ENCODE measurements around the gene CDH23.

The CDH23 gene

DNA sequence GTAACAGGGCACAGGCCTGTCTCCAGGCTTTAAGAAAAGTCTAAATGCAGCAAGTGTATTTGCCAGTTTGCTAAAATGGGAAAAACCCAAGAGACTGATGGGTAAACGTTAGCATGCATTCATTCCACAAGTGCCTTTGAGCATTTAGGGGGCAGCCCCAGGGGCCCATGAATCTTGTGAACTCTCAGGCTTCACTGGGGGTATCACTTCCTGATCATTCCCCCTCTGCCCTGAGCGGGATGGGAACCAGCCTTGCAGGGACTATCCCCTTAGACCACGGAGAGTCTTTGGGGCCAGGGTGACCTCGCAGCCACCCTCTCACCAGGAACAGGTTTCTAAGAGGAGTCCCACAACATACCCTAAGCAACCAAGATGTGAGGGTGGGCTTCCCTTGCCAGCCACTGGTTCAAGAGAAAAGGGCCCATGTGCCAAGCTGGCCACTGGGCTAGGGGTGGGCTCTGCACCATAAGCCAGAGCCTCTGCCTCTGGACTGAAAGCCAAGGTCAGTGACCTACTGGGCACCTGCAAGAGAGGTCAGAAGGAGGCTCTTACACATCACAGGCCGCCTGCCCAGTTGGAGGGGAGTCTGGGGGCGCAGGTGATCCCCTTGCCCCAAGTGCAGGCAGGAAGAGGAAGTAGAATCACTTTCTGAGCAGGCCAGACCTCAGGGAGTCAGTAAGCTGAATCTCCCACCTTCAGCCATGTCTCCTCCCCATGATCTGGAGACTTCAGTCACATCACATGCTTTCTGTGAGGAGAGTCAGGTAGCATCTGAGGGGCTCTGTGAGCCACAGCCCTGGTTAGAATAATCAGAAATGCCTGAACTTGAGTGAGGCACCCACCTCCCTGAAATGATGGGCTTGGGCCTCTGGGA, 247.8 kb downstream of the CDH23 start:
- TF ChIP-seq POLR2A (IDR thresholded peaks at IDR 0.05; ENCODE audit: low read length) = no peak
- no peak for DNase-seq

DNA sequence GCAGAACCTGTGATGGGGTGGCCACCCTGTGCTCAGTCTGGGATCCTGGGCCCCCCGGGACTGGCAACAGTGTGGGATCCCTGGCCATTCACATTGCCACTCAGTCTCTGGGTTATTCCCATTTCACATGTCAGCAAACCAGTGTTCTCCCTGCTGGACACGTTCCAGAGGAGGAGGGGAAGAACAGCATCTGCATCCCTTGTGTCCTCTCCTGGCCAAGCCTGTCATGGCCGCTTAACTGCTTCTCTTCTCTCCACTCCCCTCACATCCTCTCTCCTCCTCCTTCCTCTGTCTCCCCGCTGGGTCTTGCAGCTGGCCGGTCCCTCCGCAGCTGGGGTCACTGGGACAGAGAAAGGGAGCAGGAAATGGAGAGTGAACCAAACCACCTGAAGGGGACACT, 248.5 kb downstream of the CDH23 start:
- DNase-seq = no peak
- TF ChIP-seq POLR2A (IDR thresholded peaks at IDR 0.05; ENCODE audit: low read length) = no peak
- TF ChIP-seq GATA1 (IDR thresholded peaks at IDR 0.05; ENCODE audit: low read depth, low read length) = no peak

DNA sequence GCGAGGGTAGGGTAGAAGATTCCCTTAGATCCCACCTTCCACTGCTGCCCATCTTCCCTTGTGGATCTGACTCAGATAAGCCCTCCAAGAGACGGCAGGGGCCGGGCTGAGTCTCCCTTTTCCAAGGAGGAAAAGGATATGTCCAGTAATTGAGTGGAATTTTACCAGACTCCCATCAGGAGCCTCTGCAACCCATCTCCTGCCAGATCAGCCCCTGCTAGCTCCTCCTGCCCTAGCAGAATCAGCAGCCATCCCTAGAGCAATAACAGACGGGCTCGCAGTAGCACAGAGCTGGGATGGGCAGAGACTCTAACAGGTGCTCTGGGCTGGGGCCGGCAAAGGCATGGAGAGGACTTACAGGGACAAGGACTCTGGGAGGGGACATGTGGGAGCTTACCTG, 249.3 kb downstream of the CDH23 start:
- TF ChIP-seq GATA1 (IDR thresholded peaks at IDR 0.05; ENCODE audit: low read depth, low read length) = no peak
- TF ChIP-seq POLR2A (IDR thresholded peaks at IDR 0.05; ENCODE audit: low read length) = no peak
- DNase-seq = no peak

DNA sequence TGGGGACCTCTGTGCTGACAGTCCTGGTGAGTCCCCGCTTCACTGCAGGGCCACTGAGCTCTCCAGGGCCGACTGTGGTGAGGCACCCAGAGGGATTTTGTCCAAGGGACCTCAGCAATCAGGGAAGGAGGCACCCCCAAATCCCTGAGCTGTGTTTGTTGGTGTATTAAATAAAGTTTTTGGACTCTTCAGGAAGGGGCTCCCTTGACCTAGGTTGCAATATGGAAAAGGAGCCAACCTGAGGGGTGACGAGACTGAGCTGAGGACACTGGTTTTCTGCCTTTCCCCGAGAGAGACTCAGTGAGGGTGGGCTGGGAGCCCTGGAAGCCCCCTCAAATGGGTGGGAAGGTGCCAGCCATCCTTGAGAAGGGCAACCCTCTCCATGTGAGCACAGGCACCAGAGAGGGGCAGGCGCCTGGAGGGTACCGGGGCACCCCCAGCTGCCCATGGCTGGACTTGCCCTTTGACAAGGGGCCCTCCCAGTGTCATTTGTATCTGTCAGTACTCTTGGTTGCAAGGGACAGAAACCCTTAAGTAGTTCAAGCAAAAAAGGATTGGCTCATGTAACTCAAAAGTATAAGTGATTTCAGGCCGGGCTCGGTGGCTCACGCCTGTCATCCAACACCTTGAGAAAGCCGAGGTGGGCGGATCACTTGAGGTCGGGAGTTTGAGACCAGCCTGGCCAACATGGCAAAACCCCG, 250.0 kb downstream of the CDH23 start:
- DNase-seq = no peak
- TF ChIP-seq POLR2A (IDR thresholded peaks at IDR 0.05; ENCODE audit: low read length) = no peak
- no peak for TF ChIP-seq GATA1 (IDR thresholded peaks at IDR 0.05; ENCODE audit: low read depth, low read length)

DNA sequence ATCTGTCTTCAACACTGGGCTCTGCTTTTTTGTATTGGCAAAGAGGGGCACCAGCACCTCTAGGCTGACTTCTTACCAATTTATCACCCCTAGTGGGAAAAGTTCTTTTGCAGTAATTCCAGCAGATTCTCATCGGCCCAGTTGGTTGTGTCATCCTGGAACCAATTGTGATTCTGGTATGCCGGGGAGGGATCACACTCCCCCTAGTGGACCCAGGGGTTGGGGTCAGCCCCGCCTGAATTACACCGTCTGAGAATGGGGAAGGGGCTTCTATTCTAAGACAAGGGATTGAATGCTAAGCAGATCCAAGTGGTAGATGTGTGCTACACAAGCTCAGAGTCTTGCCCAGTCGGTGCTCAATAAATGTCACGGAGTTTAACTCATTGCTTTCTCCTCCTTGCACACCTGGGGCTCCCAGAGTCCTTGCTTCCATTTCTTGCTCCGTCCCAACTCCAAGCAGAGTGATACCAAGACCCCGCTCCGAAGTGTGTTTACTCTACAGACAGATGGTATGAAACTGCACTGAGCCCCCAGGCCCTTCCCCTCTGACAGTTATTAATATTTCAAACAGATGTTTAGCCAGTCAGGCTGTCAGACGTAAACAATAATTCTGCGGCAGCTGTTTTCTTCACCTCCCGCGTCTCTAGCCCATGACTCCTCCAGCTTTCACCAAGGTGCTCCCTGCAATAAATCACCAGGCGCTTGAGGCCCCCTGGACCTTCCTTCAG, 251.0 kb downstream of the CDH23 start:
- DNase-seq = peak; percentile 15 to 26
- TF ChIP-seq GATA1 (IDR thresholded peaks at IDR 0.05; ENCODE audit: low read depth, low read length) (no peak), POLR2A (IDR thresholded peaks at IDR 0.05; ENCODE audit: low read length) (no peak)

DNA sequence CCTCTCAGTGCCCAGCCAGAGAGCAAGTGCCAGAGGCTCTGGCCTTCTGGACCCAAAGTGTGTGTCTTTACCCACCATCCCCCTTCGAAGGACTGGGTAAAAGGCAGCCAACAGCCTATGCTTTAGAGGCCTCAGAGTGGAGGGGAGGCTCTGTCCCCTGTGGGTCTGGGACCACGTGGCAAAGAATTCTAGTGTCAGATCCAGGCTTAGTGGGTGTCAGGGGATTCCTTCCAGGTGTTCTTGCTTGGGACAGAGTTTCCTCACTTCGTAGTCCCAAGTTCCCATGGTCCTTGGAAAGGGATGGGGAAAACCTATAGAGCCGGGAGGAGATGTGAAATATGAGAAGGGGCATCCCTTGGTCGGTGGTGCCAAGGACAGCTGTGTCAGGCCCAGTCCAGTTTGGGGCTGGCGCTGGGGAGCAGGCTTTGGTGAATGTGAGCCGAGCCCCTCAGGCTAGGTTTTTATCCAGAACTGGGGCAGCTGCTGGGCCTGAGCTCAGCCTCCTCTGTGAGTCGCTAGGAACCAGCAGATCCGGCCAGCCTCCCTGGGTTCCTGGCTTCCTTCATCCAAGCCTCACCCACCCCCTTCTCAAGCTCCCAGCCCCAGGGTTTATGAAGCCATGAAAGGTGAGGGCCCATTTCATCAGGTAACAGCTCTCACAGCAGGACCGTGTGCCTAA, 251.7 kb downstream of the CDH23 start:
- DNase-seq = no peak
- TF ChIP-seq POLR2A (IDR thresholded peaks at IDR 0.05; ENCODE audit: low read length) (no peak), GATA1 (IDR thresholded peaks at IDR 0.05; ENCODE audit: low read depth, low read length) (no peak)

DNA sequence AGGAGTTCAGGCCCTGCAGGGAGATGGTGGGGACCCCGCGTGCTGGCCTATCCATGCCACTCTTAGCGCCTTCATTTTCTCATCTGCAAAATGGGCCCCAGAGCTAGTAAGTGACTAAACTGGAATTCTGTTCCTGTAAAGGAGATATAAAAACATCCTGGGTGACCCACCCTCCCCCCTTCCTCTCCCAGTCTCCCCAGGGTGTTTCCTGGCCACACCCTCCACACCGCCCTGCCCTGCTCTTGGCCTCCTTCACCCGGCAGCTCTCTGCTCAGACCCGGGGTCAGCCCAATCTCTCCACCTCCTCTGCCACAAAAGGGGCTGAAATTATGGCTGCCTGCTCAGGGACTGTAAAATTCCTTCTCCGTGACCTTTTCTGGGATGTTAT, 252.2 kb downstream of the CDH23 start:
- no peak for TF ChIP-seq GATA1 (IDR thresholded peaks at IDR 0.05; ENCODE audit: low read depth, low read length)
- no peak for TF ChIP-seq POLR2A (IDR thresholded peaks at IDR 0.05; ENCODE audit: low read length)
- DNase-seq = peak; percentile 54 to 59

DNA sequence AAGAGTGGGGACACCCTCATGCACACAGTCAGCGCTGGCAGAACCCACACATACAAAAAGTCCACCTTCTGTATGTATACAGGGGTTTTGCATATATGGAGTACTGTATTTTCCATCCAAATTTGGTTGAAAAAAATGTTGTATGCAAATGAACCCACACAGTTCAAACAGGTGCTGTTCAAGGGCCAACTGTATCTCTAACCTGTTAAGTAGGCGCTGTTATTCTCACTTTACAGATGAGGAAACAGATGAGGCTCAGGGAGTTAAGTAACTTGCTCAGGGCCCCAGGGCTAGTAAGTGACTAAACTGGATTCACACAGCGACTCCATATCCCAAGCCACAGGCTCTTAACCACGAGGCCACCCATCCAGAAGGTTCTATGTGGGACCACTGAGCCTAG, 252.9 kb downstream of the CDH23 start:
- no peak for TF ChIP-seq POLR2A (IDR thresholded peaks at IDR 0.05; ENCODE audit: low read length)
- TF ChIP-seq GATA1 (IDR thresholded peaks at IDR 0.05; ENCODE audit: low read depth, low read length) = no peak
- no peak for DNase-seq

DNA sequence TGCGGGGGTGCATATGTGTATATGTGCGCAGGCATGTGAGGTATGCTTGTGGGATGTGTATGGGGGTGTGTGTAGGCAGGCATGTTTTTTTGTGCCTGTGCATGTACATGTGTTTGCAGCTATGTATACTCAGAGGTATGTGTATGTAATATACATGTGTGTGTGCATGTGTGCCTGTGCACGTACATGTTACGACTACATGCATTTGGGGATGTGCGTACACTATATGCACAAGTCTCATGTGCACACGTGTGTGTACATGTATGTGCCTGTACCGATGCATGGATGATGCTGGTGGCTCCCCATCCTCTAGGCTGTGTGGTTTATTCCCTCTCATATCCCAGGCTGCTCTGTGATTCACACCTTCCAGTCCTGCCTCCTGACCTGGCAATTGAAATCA, 253.7 kb downstream of the CDH23 start:
- no peak for DNase-seq
- TF ChIP-seq POLR2A (IDR thresholded peaks at IDR 0.05; ENCODE audit: low read length) (no peak), GATA1 (IDR thresholded peaks at IDR 0.05; ENCODE audit: low read depth, low read length) (no peak)

DNA sequence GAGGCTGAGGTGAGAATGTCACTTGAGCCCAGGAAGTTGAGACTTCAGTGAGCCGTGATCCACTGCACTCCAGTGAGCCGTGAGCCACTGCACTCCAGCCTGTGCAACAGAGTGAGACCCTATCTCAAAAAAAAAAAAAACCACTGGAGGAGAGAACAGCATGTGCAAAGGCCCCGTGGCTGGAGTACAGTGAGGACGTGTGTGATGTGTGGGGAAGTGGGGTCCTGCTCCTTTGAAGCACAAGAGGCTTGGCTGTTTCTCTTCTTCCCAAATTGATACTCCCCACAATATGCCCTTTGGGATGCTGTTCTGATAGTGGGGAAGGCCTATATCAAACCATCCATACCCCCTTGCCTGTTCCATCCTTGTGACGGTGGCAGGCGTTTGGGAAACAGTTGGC, 254.7 kb downstream of the CDH23 start:
- TF ChIP-seq POLR2A (IDR thresholded peaks at IDR 0.05; ENCODE audit: low read length) (no peak), GATA1 (IDR thresholded peaks at IDR 0.05; ENCODE audit: low read depth, low read length) (no peak)

DNA sequence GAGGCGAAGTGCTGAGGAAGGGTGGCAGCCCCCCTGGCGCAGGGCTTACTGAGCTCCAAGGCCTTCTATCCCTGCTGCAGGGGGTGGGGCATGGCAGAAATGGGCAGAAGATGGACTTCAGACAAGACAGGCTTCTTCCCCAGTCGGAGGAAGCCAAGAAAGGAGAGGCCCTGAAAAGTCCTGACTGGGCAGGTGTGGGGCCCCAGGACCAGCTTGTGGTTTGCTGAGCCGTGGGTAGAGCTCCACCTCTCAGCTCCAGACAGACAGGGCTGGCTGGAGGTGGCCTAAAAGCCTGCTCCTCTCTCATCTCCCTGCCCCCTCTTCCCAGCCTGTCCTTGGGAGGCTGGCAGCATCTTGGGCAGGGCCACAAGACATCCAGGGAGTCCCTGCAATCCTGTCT, 255.2 kb downstream of the CDH23 start:
- TF ChIP-seq POLR2A (IDR thresholded peaks at IDR 0.05; ENCODE audit: low read length) (no peak), GATA1 (IDR thresholded peaks at IDR 0.05; ENCODE audit: low read depth, low read length) (no peak)
- no peak for DNase-seq

More for the DNA sequence above, 254.7 kb downstream of the CDH23 start:
- DNase-seq = no peak

DNA sequence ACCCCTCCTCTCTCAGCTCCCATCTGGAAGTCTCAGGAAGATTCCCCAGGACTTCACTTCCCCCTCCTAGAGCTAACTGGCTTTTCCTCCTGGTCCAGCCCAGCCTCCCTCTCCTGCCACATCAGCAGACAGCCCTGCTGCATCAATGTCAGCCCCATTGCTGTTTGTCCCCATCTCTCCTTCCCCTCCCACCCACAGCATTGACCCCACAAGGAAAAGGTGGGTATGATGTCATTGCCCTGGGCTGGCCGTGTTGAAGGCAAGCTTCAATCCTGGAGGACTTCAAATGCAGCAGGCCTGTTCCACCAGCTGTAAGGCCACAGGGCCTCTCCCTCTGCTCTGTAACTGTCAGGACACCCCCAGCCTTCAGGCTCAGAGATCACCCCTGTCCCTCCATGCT, 256.3 kb downstream of the CDH23 start:
- no peak for DNase-seq
- TF ChIP-seq GATA1 (IDR thresholded peaks at IDR 0.05; ENCODE audit: low read depth, low read length) = no peak
- no peak for TF ChIP-seq POLR2A (IDR thresholded peaks at IDR 0.05; ENCODE audit: low read length)

DNA sequence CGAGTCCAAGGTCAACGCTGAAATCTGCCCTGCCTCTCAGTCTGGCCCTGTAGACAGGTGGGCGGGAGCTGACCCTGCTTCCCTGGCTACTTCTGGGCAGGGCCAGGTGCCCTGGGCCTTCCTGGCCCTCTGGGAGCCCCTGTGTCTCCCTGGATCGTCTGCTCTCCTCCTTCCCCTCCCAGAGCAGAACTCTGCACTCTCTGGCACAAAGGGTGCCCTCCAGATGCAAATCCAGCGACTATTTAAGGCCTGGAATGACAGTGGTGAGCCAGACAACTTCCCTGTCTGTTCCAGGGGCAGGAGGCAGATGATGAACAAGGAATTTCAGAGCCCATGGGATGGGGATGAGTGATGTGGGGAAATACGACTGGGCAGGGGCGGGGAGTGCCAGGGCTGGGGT, 259.5 kb downstream of the CDH23 start:
- no peak for DNase-seq
- TF ChIP-seq POLR2A (IDR thresholded peaks at IDR 0.05; ENCODE audit: low read length) = no peak
- TF ChIP-seq GATA1 (IDR thresholded peaks at IDR 0.05; ENCODE audit: low read depth, low read length) = no peak

All from erythroblast (primary cell).